Neural progenitor cell (in vitro differentiated cells): ENCODE data around the gene TYROBP.

Source experiments
- EZH2 ChIP-seq: fragments of 200-600 bp; sonication (generic); IDR thresholded peaks from 2 replicates; pipeline ENCODE4 v1.6.1; 2017; ENCODE audit warnings: antibody characterized with exemption, mild to moderate bottlenecking, moderate library complexity
- EZH2phosphoT487 ChIP-seq: fragments of 200-600 bp; sonication (generic); IDR thresholded peaks from 2 replicates; pipeline ENCODE4 v1.6.1; 2017; ENCODE audit warnings: antibody characterized with exemption
- TF ChIP-seq, protein P1 (sequence below): fragments of 200-600 bp; sonication (generic); IDR thresholded peaks from 2 replicates; pipeline ENCODE4 v1.5.1; 2017; ENCODE audit warnings: antibody characterized with exemption, mild to moderate bottlenecking

DNA sequence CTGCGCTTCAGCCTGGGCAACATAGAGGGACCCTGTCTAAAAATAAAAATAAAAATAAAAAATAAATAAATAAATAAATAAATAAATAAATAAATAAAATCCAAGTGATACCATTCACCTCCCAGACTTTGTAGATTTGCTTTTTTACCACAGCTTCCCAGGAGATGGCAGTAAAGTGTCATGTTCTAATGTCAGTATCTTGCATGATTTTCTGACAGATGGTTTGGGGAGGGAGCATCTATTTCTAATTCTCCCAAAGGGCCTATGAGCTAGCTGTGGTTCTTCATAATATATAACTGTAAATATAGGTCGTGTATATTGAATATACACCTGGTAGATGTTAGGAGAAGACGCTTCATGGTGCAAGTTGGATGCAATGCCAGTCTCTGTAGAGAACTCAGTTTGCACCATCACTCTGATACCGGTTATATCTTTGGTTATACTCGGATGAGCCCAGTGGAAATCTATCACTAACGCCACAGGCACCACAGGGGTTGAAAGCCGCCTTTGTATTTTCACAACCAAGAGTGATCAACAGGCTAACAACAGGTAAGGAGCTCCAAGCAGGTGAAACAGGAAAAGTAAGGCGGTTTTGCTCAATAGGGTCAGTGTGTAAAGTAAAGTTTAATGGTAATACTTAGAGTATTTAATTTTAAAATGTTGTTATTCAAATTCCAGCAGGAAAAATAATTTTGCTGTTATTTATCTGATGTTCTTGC lies 25.8 kb downstream of the TYROBP start:
- TF ChIP-seq, protein P1, sequence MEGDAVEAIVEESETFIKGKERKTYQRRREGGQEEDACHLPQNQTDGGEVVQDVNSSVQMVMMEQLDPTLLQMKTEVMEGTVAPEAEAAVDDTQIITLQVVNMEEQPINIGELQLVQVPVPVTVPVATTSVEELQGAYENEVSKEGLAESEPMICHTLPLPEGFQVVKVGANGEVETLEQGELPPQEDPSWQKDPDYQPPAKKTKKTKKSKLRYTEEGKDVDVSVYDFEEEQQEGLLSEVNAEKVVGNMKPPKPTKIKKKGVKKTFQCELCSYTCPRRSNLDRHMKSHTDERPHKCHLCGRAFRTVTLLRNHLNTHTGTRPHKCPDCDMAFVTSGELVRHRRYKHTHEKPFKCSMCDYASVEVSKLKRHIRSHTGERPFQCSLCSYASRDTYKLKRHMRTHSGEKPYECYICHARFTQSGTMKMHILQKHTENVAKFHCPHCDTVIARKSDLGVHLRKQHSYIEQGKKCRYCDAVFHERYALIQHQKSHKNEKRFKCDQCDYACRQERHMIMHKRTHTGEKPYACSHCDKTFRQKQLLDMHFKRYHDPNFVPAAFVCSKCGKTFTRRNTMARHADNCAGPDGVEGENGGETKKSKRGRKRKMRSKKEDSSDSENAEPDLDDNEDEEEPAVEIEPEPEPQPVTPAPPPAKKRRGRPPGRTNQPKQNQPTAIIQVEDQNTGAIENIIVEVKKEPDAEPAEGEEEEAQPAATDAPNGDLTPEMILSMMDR = peak; percentile 57
- TF ChIP-seq EZH2phosphoT487 (no peak), EZH2 (no peak)
